Activated CD4-positive, alpha-beta T cell treated with anti-CD3 and anti-CD28 coated beads for 1 hour (primary cell): Measurements from ENCODE around the gene EMILIN1.

Experiments
- DNase-seq: peaks from one replicate; pipeline ENCODE4 v3.0.0-alpha.2; 2020

EMILIN1 gene

GRCh38 chr2:27081984-27082772 lies 3.8 kb downstream of the EMILIN1 start:
- DNase-seq, result no peak

- DNase-seq, result no peak
Observed at GRCh38 chr2:27082773-27083409, 4.5 kb downstream of the EMILIN1 start.

GRCh38 chr2:27083410-27084296 lies 5.2 kb downstream of the EMILIN1 start:
- DNase-seq, result no peak

- no peak for DNase-seq
Observed at GRCh38 chr2:27084297-27085061, 6.1 kb downstream of the EMILIN1 start.

DNA sequence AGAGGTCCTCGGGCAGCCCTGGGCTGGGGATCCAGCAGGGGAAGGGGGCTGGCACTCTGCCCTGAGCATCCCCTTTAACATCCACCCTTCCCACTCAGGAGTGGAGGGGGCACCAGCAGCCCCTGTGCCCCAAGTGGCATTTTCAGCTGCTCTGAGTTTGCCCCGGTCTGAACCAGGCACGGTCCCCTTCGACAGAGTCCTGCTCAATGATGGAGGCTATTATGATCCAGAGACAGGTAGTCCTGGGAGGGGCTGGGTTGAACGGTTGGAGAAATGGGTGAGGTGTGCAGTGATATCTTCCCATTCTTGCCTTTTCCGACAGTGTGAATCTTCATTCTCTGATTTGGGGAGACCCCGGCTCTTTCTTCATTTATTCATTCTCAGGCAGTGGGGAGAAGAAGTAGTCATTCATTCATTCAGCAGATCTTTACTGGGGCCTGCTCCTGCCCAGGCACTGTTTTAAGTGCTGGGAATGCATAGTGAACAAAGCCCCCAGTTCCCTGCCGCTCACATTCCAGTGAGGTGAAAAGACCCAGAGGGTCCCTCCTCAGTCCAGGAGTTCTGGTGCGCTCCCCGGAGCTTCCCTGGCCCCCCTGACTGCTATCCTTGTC lies 6.8 kb downstream of the EMILIN1 start:
- DNase-seq, result no peak

DNA sequence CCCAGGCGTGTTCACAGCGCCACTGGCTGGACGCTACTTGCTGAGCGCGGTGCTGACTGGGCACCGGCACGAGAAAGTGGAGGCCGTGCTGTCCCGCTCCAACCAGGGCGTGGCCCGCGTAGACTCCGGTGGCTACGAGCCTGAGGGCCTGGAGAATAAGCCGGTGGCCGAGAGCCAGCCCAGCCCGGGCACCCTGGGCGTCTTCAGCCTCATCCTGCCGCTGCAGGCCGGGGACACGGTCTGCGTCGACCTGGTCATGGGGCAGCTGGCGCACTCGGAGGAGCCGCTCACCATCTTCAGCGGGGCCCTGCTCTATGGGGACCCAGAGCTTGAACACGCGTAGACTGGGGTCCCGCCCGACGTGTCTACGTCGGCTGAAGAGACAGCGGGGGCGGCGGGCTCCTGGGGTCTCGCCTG lies 7.3 kb downstream of the EMILIN1 start:
- DNase-seq, result no peak

DNA sequence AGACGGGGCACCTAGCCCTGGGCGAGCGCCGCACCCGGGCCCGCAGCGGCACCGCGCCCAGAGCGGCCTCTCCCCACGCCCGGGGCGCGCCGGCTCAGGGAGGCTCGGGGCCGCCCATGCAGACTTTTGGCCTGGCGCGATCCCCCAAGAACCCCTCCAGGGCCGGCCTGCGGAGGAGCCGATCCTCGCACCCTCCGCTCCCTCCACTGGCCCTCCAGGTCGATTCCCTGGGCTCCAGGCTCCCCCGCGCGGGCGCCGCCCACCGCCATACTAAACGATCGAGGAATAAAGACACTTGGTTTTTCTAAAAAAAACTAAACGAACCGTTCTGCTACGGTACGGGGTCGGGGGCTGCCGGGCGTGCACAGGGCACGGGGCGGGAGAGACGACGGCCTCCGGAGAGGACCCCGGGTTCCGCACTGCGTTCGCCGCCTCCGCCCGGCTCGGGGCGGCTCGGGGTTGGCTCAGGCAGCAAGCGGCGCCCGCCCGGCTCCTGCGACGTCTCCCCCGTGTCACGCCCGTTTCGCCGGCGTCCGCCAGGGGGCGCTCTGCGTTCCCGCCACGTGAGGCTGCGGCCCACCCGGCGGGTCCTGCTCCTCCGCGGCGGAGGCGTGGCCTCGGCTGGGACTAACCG lies 7.8 kb downstream of the EMILIN1 start:
- peak; percentile 97 for DNase-seq

DNA sequence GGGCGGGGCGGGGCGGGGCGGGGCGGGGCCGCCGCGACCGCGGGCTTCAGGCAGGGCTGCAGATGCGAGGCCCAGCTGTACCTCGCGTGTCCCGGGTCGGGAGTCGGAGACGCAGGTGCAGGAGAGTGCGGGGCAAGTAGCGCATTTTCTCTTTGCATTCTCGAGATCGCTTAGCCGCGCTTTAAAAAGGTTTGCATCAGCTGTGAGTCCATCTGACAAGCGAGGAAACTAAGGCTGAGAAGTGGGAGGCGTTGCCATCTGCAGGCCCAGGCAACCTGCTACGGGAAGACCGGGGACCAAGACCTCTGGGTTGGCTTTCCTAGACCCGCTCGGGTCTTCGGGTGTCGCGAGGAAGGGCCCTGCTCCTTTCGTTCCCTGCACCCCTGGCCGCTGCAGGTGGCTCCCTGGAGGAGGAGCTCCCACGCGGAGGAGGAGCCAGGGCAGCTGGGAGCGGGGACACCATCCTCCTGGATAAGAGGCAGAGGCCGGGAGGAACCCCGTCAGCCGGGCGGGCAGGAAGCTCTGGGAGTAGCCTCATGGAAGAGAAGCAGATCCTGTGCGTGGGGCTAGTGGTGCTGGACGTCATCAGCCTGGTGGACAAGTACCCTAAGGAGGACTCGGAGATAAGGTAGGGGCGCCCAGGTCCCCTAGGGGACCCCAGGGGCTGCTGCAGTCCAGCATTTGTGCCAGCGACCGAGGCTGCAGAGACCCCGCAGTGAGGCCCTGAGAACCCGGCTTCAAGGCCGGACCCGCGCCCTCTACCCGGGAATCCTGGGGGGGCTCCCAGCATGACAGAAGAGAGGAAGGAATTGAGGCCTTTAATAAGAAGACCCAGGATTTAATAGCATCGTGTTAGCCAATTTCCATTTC lies 8.5 kb downstream of the EMILIN1 start, which contains the start of gene KHK:
Gene KHK (plus strand): TSS at position 49 of the 870 bp plus-strand sequence. CDS start 488 bp downstream, at position 537.
- no peak for DNase-seq

DNA sequence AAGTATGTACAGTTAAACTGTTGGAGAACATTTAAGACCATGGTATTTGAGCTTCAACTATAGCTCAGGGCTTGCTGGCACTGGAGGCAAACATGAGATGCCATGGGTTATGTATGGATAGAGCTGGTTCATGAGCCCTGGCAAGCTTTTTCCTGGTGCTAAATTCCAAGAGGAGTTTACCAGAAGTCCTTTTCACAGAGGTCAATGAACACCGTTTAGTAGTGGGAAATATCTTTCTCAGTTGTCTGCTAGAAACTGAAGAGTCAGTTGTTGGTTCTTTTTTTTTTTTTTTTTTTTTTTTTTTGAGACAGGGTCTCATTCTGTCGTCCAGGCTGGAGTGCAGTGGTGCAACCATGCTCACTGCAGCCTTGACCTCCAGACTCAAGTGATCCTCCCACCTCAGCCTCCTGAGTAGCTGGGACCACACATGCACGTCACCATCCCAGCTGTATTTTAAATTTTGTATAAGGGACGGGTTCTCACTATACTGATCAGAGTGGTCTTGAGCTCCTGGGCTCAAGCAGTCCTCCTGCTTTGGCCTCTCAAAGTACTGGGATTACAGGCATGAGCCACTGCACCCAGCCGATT lies 9.5 kb downstream of the EMILIN1 start:
- no peak for DNase-seq

- no peak for DNase-seq
Observed at GRCh38 chr2:27088634-27089033, 10.2 kb downstream of the EMILIN1 start.

- DNase-seq, result no peak
Observed at GRCh38 chr2:27089111-27089954, 10.9 kb downstream of the EMILIN1 start.

GRCh38 chr2:27091746-27092695 lies 13.6 kb downstream of the EMILIN1 start:
- DNase-seq, result no peak

GRCh38 chr2:27092696-27093429 lies 14.4 kb downstream of the EMILIN1 start:
- no peak for DNase-seq

DNA sequence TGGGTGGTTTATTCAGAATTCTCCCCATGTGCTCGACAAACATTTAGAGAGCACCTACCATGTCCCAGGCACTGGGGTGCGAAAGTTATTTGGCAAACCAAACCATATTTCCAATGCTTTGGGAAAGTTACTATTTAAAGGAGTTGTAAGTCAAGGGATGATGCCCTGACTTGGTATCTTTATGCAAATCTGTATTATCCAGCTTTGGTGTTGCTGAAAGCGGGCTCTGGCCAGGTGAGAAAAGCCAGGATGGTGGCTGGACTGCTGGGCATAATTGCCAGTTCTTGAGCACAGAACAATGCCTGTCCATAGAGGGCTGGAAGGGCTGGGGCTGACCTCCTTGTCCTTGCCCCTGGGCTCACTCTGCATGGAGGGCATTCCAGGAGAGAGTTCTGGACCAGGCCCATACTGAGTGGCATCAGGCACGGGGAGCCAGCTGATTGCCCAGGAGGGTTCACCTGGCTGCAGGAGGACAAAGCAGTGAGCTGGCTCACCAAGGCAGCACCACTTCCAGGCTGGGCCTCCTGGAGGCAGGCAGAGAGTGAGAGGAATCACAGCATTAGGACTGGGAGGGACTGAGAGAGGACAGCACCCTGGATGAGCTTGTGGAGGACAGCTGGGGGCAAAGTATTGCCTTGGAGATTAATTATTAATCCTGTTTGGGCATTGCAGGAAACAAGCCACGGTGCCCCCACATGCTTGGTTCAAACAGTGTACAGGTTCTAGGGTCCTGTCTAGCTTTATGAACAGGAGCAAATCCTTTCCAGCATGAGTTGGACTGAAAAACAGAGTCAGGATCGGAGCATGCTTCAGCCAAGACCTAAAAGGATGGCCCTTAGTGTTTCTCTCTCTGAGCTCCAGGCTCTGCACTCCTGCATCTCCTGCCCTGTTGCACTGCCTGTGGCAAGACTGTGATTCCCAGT lies 15.3 kb downstream of the EMILIN1 start:
- no peak for DNase-seq

DNA sequence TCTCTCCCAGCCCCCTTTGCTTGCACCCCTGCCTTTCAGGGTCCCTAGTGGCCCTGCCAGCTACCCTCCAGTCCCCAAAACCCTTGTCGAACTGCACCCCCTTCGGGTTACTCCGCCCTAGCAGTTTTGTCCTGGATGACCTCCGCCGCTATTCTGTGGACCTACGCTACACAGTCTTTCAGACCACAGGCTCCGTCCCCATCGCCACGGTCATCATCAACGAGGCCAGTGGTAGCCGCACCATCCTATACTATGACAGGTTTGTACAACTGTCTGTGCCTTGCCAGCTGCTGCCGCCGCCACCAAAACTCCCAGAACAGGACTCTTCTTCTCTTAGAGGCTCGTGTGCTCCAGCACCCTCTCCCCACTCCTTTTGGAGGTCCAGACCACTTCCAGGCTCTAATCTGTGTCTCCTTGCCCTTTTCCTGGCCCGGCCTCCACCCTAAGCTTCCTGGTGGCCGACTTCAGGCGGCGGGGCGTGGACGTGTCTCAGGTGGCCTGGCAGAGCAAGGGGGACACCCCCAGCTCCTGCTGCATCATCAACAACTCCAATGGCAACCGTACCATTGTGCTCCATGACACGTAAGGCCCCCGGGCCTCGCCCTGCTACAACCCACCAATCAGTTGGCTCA lies 16.1 kb downstream of the EMILIN1 start:
- DNase-seq, result no peak

DNA sequence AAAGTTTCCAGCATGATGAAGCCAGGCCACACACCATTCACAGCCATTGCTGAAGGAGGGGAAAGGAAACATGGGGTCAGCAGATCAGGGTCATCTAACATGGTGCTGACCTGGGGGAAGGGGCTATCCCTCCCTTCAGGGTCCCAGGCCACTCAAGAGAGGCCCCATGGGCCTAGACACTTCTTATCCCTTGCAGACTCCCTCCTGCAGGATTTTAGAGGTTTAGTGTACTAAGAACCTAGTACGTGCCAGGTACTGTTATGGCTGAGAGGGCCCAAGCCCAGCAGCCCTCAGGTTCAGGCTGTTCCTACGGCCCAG lies 17.0 kb downstream of the EMILIN1 start:
- no peak for DNase-seq
